HG02943 (cell line): ENCODE data around the gene LRRC70.
"Not testable (repeated sequence)": the region's sequence is repeated elsewhere in the genome, so short reads cannot be mapped to it uniquely, and the experiment has no call there.

Source experiments
- ATAC-seq: cut with Tn5 transposase; IDR thresholded peaks from one replicate; pipeline ENCODE4 v1.9.1; 2021; ENCODE audit warnings: mild to moderate bottlenecking, low read depth, moderate library complexity; ENCODE audit not compliant: unreplicated experiment

Gene LRRC70

GRCh38 chr5:62600560-62601252 is 22.1 kb downstream of the LRRC70 start:
- ATAC-seq, result no peak

- no peak for ATAC-seq
Observed at GRCh38 chr5:62603934-62604333, 25.3 kb downstream of the LRRC70 start.

- no peak for ATAC-seq
Observed at GRCh38 chr5:62605638-62606037, 27.0 kb downstream of the LRRC70 start.

- no peak for ATAC-seq
Observed at GRCh38 chr5:62606878-62607277, 28.3 kb downstream of the LRRC70 start.

GRCh38 chr5:62607615-62608014 is 29.0 kb downstream of the LRRC70 start:
- ATAC-seq, result no peak

- no peak for ATAC-seq
Observed at GRCh38 chr5:62608529-62609511, 30.2 kb downstream of the LRRC70 start.

- ATAC-seq, result no peak
Observed at GRCh38 chr5:62614355-62614754, 35.7 kb downstream of the LRRC70 start.

GRCh38 chr5:62616615-62617277 is 38.1 kb downstream of the LRRC70 start:
- ATAC-seq, result no peak

- ATAC-seq, result no peak
Observed at GRCh38 chr5:62617943-62618342, 39.3 kb downstream of the LRRC70 start.

- ATAC-seq, result no peak
Observed at GRCh38 chr5:62620761-62621160, 42.1 kb downstream of the LRRC70 start.

- ATAC-seq, result no peak
Observed at GRCh38 chr5:62621280-62621679, 42.7 kb downstream of the LRRC70 start.

GRCh38 chr5:62623271-62623670 is 44.7 kb downstream of the LRRC70 start:
- ATAC-seq, result no peak

- not testable (repeated sequence) for ATAC-seq
Observed at GRCh38 chr5:62624436-62624835, 45.8 kb downstream of the LRRC70 start.

GRCh38 chr5:62626534-62626933 is 47.9 kb downstream of the LRRC70 start:
- no peak for ATAC-seq

- ATAC-seq, result no peak
Observed at GRCh38 chr5:62627121-62627520, 48.5 kb downstream of the LRRC70 start.

GRCh38 chr5:62627901-62628300 is 49.3 kb downstream of the LRRC70 start:
- no peak for ATAC-seq
